BLaER1 (cell line): ENCODE measurements around the gene DRGX.

Experiments
- H3K27ac ChIP-seq: shearing (Covaris generic); formaldehyde crosslinking; 2 replicates; pipeline ENCODE4 v1.8.1; 2022
- H3K27me3 ChIP-seq: shearing (Covaris generic); formaldehyde crosslinking; 2 replicates; pipeline ENCODE4 v1.8.1; 2022
- H3K36me3 ChIP-seq: shearing (Covaris generic); formaldehyde crosslinking; 2 replicates; pipeline ENCODE4 v1.8.1; 2022
- H3K4me1 ChIP-seq: shearing (Covaris generic); formaldehyde crosslinking; 2 replicates; pipeline ENCODE4 v1.8.1; 2022
- H3K4me2 ChIP-seq: shearing (Covaris generic); formaldehyde crosslinking; 2 replicates; pipeline ENCODE4 v1.8.1; 2022
- H3K4me3 ChIP-seq: shearing (Covaris generic); formaldehyde crosslinking; 2 replicates; pipeline ENCODE4 v1.8.1; 2022
- H3K9ac ChIP-seq: shearing (Covaris generic); formaldehyde crosslinking; 2 replicates; pipeline ENCODE4 v1.8.1; 2022
- H3K9me3 ChIP-seq: shearing (Covaris generic); formaldehyde crosslinking; 2 replicates; pipeline ENCODE4 v1.8.1; 2022
- H4K20me1 ChIP-seq: shearing (Covaris generic); formaldehyde crosslinking; 2 replicates; pipeline ENCODE4 v1.8.1; 2022
- Cebpa-rat ChIP-seq: shearing (Covaris generic); IDR thresholded peaks from 2 replicates; pipeline ENCODE4 v1.8.1; 2022

The DRGX gene

GRCh38 chr10:49349390-49349789 is 46.5 kb downstream of the DRGX start:
- Histone ChIP-seq H3K9ac (no peak overlapping the region), H3K27ac (no peak overlapping the region), H3K4me2 (no peak overlapping the region), H3K4me3 (no peak overlapping the region), H3K36me3 (no peaks in the 10 kb centered on the region), H4K20me1 (no peaks in the 10 kb centered on the region), H3K9me3 (peaks cover 11% of the 10 kb centered on the region), H3K27me3 (no peaks in the 10 kb centered on the region), H3K4me1 (no peaks in the 10 kb centered on the region)
- TF ChIP-seq Cebpa-rat = no peak

- peaks cover 11% of the 10 kb centered on the region for H3K9me3 ChIP-seq
Observed at GRCh38 chr10:49348593-49348992, 47.3 kb downstream of the DRGX start.

GRCh38 chr10:49347827-49348226 is 48.1 kb downstream of the DRGX start:
- no peak overlapping the region for H3K9ac ChIP-seq
- H3K4me2 ChIP-seq = no peak overlapping the region
- no peak overlapping the region for H3K4me3 ChIP-seq
- H3K27me3 ChIP-seq = no peaks in the 10 kb centered on the region
- H3K4me1 ChIP-seq = no peaks in the 10 kb centered on the region
- H4K20me1 ChIP-seq = no peaks in the 10 kb centered on the region
- no peak overlapping the region for H3K27ac ChIP-seq
- no peaks in the 10 kb centered on the region for H3K36me3 ChIP-seq
- TF ChIP-seq Cebpa-rat = no peak
- peaks cover 11% of the 10 kb centered on the region for H3K9me3 ChIP-seq

More at GRCh38 chr10:49348593-49348992, 47.3 kb downstream of the DRGX start:
- Histone ChIP-seq H3K27ac (no peak overlapping the region), H4K20me1 (no peaks in the 10 kb centered on the region), H3K4me3 (no peak overlapping the region), H3K9ac (no peak overlapping the region), H3K4me2 (no peak overlapping the region), H3K27me3 (no peaks in the 10 kb centered on the region), H3K36me3 (no peaks in the 10 kb centered on the region), H3K4me1 (no peaks in the 10 kb centered on the region)
- no peak for TF ChIP-seq Cebpa-rat

- Histone ChIP-seq H3K27ac (no peak overlapping the region), H3K4me2 (no peak overlapping the region), H3K27me3 (no peaks in the 10 kb centered on the region), H3K36me3 (no peaks in the 10 kb centered on the region), H3K4me1 (no peaks in the 10 kb centered on the region), H3K4me3 (no peak overlapping the region), H3K9ac (no peak overlapping the region), H3K9me3 (peaks cover 11% of the 10 kb centered on the region), H4K20me1 (no peaks in the 10 kb centered on the region)
- no peak for TF ChIP-seq Cebpa-rat
Observed at GRCh38 chr10:49347342-49347741, 48.5 kb downstream of the DRGX start.

- Histone ChIP-seq H4K20me1 (no peaks in the 10 kb centered on the region), H3K27me3 (no peaks in the 10 kb centered on the region), H3K36me3 (no peaks in the 10 kb centered on the region), H3K4me3 (no peak overlapping the region), H3K4me1 (no peaks in the 10 kb centered on the region), H3K4me2 (no peak overlapping the region), H3K9ac (no peak overlapping the region), H3K27ac (no peak overlapping the region), H3K9me3 (peaks cover 8% of the 10 kb centered on the region)
- no peak for TF ChIP-seq Cebpa-rat
Observed at GRCh38 chr10:49344840-49345239, 51.0 kb downstream of the DRGX start.

GRCh38 chr10:49338604-49339003 is 57.3 kb downstream of the DRGX start:
- Histone ChIP-seq H3K4me3 (no peak overlapping the region), H3K27me3 (no peaks in the 10 kb centered on the region), H3K36me3 (no peaks in the 10 kb centered on the region), H3K4me1 (peaks cover 7% of the 10 kb centered on the region; the same call in 1 of the 2 replicates), H3K9ac (no peak overlapping the region), H3K4me2 (no peak overlapping the region), H3K9me3 (peaks cover 9% of the 10 kb centered on the region; the same call in 1 of the 2 replicates), H4K20me1 (no peaks in the 10 kb centered on the region), H3K27ac (no peak overlapping the region)
- TF ChIP-seq Cebpa-rat = no peak

GRCh38 chr10:49335364-49335972 is 60.4 kb downstream of the DRGX start:
- Histone ChIP-seq H3K27ac (no peak overlapping the region), H3K36me3 (no peaks in the 10 kb centered on the region), H4K20me1 (no peaks in the 10 kb centered on the region), H3K4me2 (peak overlapping the region; percentile 39), H3K9me3 (peaks cover 9% of the 10 kb centered on the region; the same call in 1 of the 2 replicates), H3K4me1 (peaks cover 7% of the 10 kb centered on the region; the same call in 1 of the 2 replicates), H3K9ac (no peak overlapping the region), H3K27me3 (no peaks in the 10 kb centered on the region), H3K4me3 (no peak overlapping the region)
- TF ChIP-seq Cebpa-rat = no peak

GRCh38 chr10:49334964-49335363 is 60.9 kb downstream of the DRGX start:
- no peaks in the 10 kb centered on the region for H4K20me1 ChIP-seq
- no peaks in the 10 kb centered on the region for H3K36me3 ChIP-seq
- peaks cover 7% of the 10 kb centered on the region; the same call in 1 of the 2 replicates for H3K4me1 ChIP-seq
- no peak overlapping the region for H3K9ac ChIP-seq
- peaks cover 9% of the 10 kb centered on the region; the same call in 1 of the 2 replicates for H3K9me3 ChIP-seq
- no peak overlapping the region for H3K27ac ChIP-seq
- peak overlapping the region; percentile 39 for H3K4me2 ChIP-seq
- TF ChIP-seq Cebpa-rat = no peak
- H3K4me3 ChIP-seq = no peak overlapping the region
- no peaks in the 10 kb centered on the region for H3K27me3 ChIP-seq

GRCh38 chr10:49333192-49333591 is 62.7 kb downstream of the DRGX start:
- Histone ChIP-seq H3K9me3 (peaks cover 9% of the 10 kb centered on the region; the same call in 1 of the 2 replicates), H3K4me2 (no peak overlapping the region), H3K4me1 (peaks cover 7% of the 10 kb centered on the region; the same call in 1 of the 2 replicates), H3K27ac (no peak overlapping the region), H4K20me1 (no peaks in the 10 kb centered on the region), H3K4me3 (no peak overlapping the region), H3K27me3 (no peaks in the 10 kb centered on the region), H3K9ac (no peak overlapping the region), H3K36me3 (no peaks in the 10 kb centered on the region)
- no peak for TF ChIP-seq Cebpa-rat

- Histone ChIP-seq H3K9me3 (peaks cover 9% of the 10 kb centered on the region; the same call in 1 of the 2 replicates), H4K20me1 (no peaks in the 10 kb centered on the region), H3K4me1 (peaks cover 7% of the 10 kb centered on the region; the same call in 1 of the 2 replicates), H3K4me2 (no peak overlapping the region), H3K36me3 (no peaks in the 10 kb centered on the region), H3K4me3 (no peak overlapping the region), H3K9ac (no peak overlapping the region), H3K27ac (no peak overlapping the region), H3K27me3 (no peaks in the 10 kb centered on the region)
- TF ChIP-seq Cebpa-rat = no peak
Observed at GRCh38 chr10:49332768-49333167, 63.1 kb downstream of the DRGX start.

GRCh38 chr10:49332333-49332732 is 63.6 kb downstream of the DRGX start:
- no peaks in the 10 kb centered on the region for H3K27me3 ChIP-seq

More at GRCh38 chr10:49332333-49332732, 63.6 kb downstream of the DRGX start:
- Histone ChIP-seq H3K9ac (no peak overlapping the region), H3K9me3 (peaks cover 9% of the 10 kb centered on the region; the same call in 1 of the 2 replicates), H4K20me1 (no peaks in the 10 kb centered on the region), H3K36me3 (no peaks in the 10 kb centered on the region), H3K27ac (no peak overlapping the region), H3K4me3 (no peak overlapping the region), H3K4me1 (peaks cover 7% of the 10 kb centered on the region; the same call in 1 of the 2 replicates), H3K4me2 (no peak overlapping the region)
- TF ChIP-seq Cebpa-rat = no peak
